ENCODE results near the gene JAK1.

- no peak for TF ChIP-seq POLR2A (IDR thresholded peaks at IDR 0.05)
- TF ChIP-seq, protein P1, sequence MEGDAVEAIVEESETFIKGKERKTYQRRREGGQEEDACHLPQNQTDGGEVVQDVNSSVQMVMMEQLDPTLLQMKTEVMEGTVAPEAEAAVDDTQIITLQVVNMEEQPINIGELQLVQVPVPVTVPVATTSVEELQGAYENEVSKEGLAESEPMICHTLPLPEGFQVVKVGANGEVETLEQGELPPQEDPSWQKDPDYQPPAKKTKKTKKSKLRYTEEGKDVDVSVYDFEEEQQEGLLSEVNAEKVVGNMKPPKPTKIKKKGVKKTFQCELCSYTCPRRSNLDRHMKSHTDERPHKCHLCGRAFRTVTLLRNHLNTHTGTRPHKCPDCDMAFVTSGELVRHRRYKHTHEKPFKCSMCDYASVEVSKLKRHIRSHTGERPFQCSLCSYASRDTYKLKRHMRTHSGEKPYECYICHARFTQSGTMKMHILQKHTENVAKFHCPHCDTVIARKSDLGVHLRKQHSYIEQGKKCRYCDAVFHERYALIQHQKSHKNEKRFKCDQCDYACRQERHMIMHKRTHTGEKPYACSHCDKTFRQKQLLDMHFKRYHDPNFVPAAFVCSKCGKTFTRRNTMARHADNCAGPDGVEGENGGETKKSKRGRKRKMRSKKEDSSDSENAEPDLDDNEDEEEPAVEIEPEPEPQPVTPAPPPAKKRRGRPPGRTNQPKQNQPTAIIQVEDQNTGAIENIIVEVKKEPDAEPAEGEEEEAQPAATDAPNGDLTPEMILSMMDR (IDR thresholded peaks at IDR 0.05) = no peak
Measured at GRCh38 chr1:64948905-64949833, 17.2 kb downstream of the JAK1 start.
